ENCODE results near the gene LRP10.

The LRP10 gene

GRCh38 chr14:22919601-22919921, 48.0 kb downstream of the LRP10 start:
- no peak for DNase-seq (ENCODE audit: low spot score)
- in situ Hi-C loops (cut with MboI; ENCODE audit: low sequenced_read_pairs, unreplicated experiment), result no loop called here
- no peak for TF ChIP-seq CTCF (IDR thresholded peaks at IDR 0.05; ENCODE audit: borderline replicate concordance, control extremely low read depth, extremely low read depth, insufficient read depth, missing control alignments)

GRCh38 chr14:22920697-22921096, 49.2 kb downstream of the LRP10 start:
- in situ Hi-C loops (cut with MboI; ENCODE audit: low sequenced_read_pairs, unreplicated experiment), result no loop called here
- no peak for TF ChIP-seq CTCF (IDR thresholded peaks at IDR 0.05; ENCODE audit: borderline replicate concordance, control extremely low read depth, extremely low read depth, insufficient read depth, missing control alignments)
- DNase-seq (ENCODE audit: low spot score), result no peak

- TF ChIP-seq CTCF (IDR thresholded peaks at IDR 0.05; ENCODE audit: borderline replicate concordance, control extremely low read depth, extremely low read depth, insufficient read depth, missing control alignments), result no peak
- in situ Hi-C loops (cut with MboI; ENCODE audit: low sequenced_read_pairs, unreplicated experiment), result no loop called here
- DNase-seq (ENCODE audit: low spot score), result no peak
Measured at GRCh38 chr14:22922294-22922693, 50.8 kb downstream of the LRP10 start.

GRCh38 chr14:22923746-22924145, 52.2 kb downstream of the LRP10 start:
- no peak for TF ChIP-seq CTCF (IDR thresholded peaks at IDR 0.05; ENCODE audit: borderline replicate concordance, control extremely low read depth, extremely low read depth, insufficient read depth, missing control alignments)
- in situ Hi-C loops (cut with MboI; ENCODE audit: low sequenced_read_pairs, unreplicated experiment), result no loop called here
- DNase-seq (ENCODE audit: low spot score), result no peak

GRCh38 chr14:22925513-22925912, 54.0 kb downstream of the LRP10 start:
- TF ChIP-seq CTCF (IDR thresholded peaks at IDR 0.05; ENCODE audit: borderline replicate concordance, control extremely low read depth, extremely low read depth, insufficient read depth, missing control alignments), result no peak
- in situ Hi-C loops (cut with MboI; ENCODE audit: low sequenced_read_pairs, unreplicated experiment), result no loop called here
- no peak for DNase-seq (ENCODE audit: low spot score)

- no peak for DNase-seq (ENCODE audit: low spot score)
- in situ Hi-C loops (cut with MboI; ENCODE audit: low sequenced_read_pairs, unreplicated experiment), result no loop called here
- no peak for TF ChIP-seq CTCF (IDR thresholded peaks at IDR 0.05; ENCODE audit: borderline replicate concordance, control extremely low read depth, extremely low read depth, insufficient read depth, missing control alignments)
Measured at GRCh38 chr14:22926316-22926715, 54.8 kb downstream of the LRP10 start.
